Activated naive CD4-positive, alpha-beta T cell treated with anti-CD3 and anti-CD28 coated beads, Interleukin-2, amount 50 U/mL, for 24 hours (primary cell): Measurements from ENCODE around the gene CATSPERB.
"Not testable (repeated sequence)": the region's sequence is repeated elsewhere in the genome, so short reads cannot be mapped to it uniquely, and the experiment has no call there.

ENCODE experiments used
- H3K27ac Mint-ChIP-seq: one replicate; pipeline ENCODE4 v1.8.0; 2021; ENCODE audit warnings: mild to moderate bottlenecking, mixed read lengths
- H3K27me3 Mint-ChIP-seq: one replicate; pipeline ENCODE4 v1.8.0; 2021; ENCODE audit warnings: mixed read lengths
- H3K36me3 Mint-ChIP-seq: one replicate; pipeline ENCODE4 v1.8.0; 2021; ENCODE audit warnings: mixed read lengths
- H3K4me1 Mint-ChIP-seq: one replicate; pipeline ENCODE4 v1.8.0; 2021; ENCODE audit warnings: mixed read lengths
- H3K4me3 Mint-ChIP-seq: one replicate; pipeline ENCODE4 v1.8.0; 2021; ENCODE audit warnings: mild to moderate bottlenecking, mixed read lengths
- H3K9me3 Mint-ChIP-seq: one replicate; pipeline ENCODE4 v1.8.0; 2021; ENCODE audit warnings: mixed read lengths

The CATSPERB gene

GRCh38 chr14:91745344-91745743, 13.5 kb upstream of the CATSPERB start:
- H3K9me3 Mint-ChIP-seq: no peaks in the 10 kb centered on the region
- H3K4me3 Mint-ChIP-seq: no peak overlapping the region
- no peaks in the 10 kb centered on the region for H3K4me1 Mint-ChIP-seq
- H3K36me3 Mint-ChIP-seq: peaks cover 4% of the 10 kb centered on the region
- H3K27ac Mint-ChIP-seq: no peak overlapping the region
- no peaks in the 10 kb centered on the region for H3K27me3 Mint-ChIP-seq

GRCh38 chr14:91744068-91744480, 12.2 kb upstream of the CATSPERB start:
- no peaks in the 10 kb centered on the region for H3K4me1 Mint-ChIP-seq
- peaks cover 7% of the 10 kb centered on the region for H3K36me3 Mint-ChIP-seq
- no peak overlapping the region for H3K27ac Mint-ChIP-seq
- no peaks in the 10 kb centered on the region for H3K27me3 Mint-ChIP-seq
- peaks cover 5% of the 10 kb centered on the region for H3K9me3 Mint-ChIP-seq
- H3K4me3 Mint-ChIP-seq: no peak overlapping the region

DNA sequence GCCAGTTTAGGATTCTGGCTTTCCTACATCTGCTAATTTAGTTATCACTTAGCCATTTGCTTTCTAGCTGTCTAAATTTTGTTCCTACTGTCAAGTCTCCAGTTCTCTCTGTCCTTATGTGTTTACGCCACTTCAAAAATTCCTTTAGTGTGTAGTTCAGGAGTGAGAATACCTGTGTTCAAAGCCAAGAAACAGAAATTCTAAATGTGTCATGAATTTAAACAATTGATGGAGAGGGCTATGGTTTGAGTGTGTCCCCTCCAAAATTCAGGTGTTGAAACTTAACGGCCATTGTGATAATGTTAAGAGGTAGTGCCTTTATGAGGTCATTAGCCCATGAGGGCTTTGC, 11.4 kb upstream of the CATSPERB start:
- Mint-ChIP-seq H3K27ac (no peak overlapping the region), H3K27me3 (no peaks in the 10 kb centered on the region), H3K4me1 (no peaks in the 10 kb centered on the region), H3K4me3 (no peak overlapping the region), H3K9me3 (peaks cover 5% of the 10 kb centered on the region), H3K36me3 (peaks cover 5% of the 10 kb centered on the region)

GRCh38 chr14:91742621-91743304, 10.9 kb upstream of the CATSPERB start:
- no peak overlapping the region for H3K27ac Mint-ChIP-seq
- H3K4me3 Mint-ChIP-seq: no peak overlapping the region
- no peaks in the 10 kb centered on the region for H3K27me3 Mint-ChIP-seq
- peaks cover 8% of the 10 kb centered on the region for H3K36me3 Mint-ChIP-seq
- peaks cover 5% of the 10 kb centered on the region for H3K9me3 Mint-ChIP-seq
- H3K4me1 Mint-ChIP-seq: no peaks in the 10 kb centered on the region

GRCh38 chr14:91739867-91740266, 8.0 kb upstream of the CATSPERB start:
- not testable (repeated sequence) for H3K4me1 Mint-ChIP-seq, H3K27me3 Mint-ChIP-seq, H3K4me3 Mint-ChIP-seq, H3K9me3 Mint-ChIP-seq, H3K27ac Mint-ChIP-seq
- H3K36me3 Mint-ChIP-seq: peaks cover 14% of the 10 kb centered on the region

DNA sequence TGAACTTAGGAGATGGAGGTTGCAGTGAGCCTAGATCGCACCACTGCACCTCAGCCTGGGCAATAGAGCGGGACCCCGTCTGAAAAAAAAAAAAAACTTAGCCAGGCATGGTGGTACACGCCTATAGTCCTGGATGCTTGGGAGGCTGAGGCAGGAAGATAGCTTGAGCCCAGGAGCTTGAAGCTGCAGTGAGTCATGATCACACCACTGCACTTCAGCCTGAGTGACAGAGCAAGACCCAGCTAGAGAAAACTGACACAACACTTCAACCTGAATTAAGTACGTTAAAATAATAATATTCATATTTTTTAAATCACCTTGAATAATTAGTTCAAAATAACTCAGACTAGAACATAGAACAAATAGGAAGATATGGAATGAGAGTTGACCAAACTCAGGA, 5.7 kb upstream of the CATSPERB start:
- Mint-ChIP-seq H3K36me3 (peaks cover 14% of the 10 kb centered on the region), H3K4me1 (peaks cover 7% of the 10 kb centered on the region), H3K9me3 (peaks cover 5% of the 10 kb centered on the region), H3K27me3 (no peaks in the 10 kb centered on the region), H3K27ac (no peak overlapping the region), H3K4me3 (no peak overlapping the region)

DNA sequence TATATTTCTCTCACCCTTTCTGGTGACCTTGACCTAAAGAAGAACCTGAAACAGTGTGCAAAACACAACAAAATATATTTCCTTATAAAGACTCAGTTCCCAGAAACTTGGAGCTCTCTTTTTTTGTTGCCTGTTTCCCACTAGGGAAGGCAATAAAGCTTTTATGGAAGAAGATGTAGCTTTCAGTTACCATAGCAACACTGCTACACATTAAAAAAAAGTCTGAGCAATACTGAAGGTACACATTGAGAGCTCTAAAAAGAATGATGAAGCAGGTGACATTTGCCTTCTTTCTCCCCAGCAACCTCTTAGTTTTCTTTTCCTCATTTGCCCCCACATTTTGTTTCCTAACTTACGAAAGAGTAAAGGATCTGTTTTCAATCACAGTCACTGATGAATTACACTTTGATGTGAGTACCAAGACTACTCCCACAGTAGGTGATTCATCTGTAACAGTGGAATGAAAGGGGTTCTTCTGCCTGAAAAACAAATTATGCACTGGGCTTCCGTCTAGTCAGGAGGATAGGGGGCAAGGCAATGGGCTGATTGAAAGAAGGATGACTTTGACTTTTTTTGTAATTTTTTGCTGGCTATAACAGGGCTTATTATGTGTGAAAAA, 1.1 kb upstream of the CATSPERB start:
- Mint-ChIP-seq H3K36me3 (peaks cover 7% of the 10 kb centered on the region), H3K4me1 (peaks cover 7% of the 10 kb centered on the region), H3K27me3 (no peaks in the 10 kb centered on the region), H3K4me3 (no peak overlapping the region), H3K9me3 (no peaks in the 10 kb centered on the region), H3K27ac (no peak overlapping the region)

- no peaks in the 10 kb centered on the region for H3K9me3 Mint-ChIP-seq
- H3K27ac Mint-ChIP-seq: no peak overlapping the region
- H3K36me3 Mint-ChIP-seq: peaks cover 6% of the 10 kb centered on the region
- H3K27me3 Mint-ChIP-seq: no peaks in the 10 kb centered on the region
- H3K4me3 Mint-ChIP-seq: no peak overlapping the region
- peaks cover 7% of the 10 kb centered on the region for H3K4me1 Mint-ChIP-seq
These were observed 553 bp upstream of the CATSPERB start for GRCh38 chr14:91732439-91732838.

DNA sequence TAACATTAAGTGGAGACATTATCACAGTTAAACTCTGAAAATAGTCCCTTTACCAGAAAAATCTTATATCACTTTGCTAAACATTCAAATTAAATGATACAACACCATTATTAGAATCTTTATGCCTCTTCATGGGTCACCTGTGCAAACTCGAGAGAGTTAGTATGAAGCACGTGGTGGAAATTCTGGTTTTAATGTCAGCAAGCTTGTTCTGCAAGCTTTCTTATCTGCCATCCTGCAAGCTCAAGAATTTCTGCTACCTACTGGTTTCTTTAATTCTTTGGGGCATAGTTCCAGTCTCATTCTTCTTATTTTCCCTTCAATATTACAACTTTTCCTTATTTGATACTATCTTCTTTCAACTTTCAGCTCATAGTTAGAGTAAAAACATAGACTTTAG, 868 bp downstream of the CATSPERB start:
- H3K9me3 Mint-ChIP-seq: no peaks in the 10 kb centered on the region
- H3K36me3 Mint-ChIP-seq: peaks cover 3% of the 10 kb centered on the region
- no peak overlapping the region for H3K27ac Mint-ChIP-seq
- peaks cover 7% of the 10 kb centered on the region for H3K4me1 Mint-ChIP-seq
- no peaks in the 10 kb centered on the region for H3K27me3 Mint-ChIP-seq
- H3K4me3 Mint-ChIP-seq: no peak overlapping the region

DNA sequence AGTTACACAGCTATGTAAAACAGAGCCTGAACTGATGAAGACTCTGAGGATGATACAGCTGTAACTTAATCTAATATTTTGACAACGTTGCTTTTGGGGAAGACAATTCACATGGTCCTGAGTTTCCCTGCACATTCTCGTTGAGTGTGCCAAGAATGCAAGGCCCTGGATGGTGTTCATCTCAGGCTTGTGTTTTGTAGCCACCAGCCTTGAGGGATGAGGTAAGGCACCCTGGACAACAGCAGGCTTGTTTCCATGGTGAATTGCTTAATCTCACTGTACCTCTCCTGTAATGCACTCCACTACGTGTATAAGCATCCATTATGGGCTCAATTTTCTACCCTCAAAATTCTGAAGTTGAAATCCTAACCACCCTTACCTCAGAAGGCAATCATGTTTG, 2.1 kb downstream of the CATSPERB start:
- H3K4me1 Mint-ChIP-seq: peaks cover 7% of the 10 kb centered on the region
- no peak overlapping the region for H3K4me3 Mint-ChIP-seq
- no peaks in the 10 kb centered on the region for H3K27me3 Mint-ChIP-seq
- H3K36me3 Mint-ChIP-seq: no peaks in the 10 kb centered on the region
- H3K27ac Mint-ChIP-seq: no peak overlapping the region
- no peaks in the 10 kb centered on the region for H3K9me3 Mint-ChIP-seq

DNA sequence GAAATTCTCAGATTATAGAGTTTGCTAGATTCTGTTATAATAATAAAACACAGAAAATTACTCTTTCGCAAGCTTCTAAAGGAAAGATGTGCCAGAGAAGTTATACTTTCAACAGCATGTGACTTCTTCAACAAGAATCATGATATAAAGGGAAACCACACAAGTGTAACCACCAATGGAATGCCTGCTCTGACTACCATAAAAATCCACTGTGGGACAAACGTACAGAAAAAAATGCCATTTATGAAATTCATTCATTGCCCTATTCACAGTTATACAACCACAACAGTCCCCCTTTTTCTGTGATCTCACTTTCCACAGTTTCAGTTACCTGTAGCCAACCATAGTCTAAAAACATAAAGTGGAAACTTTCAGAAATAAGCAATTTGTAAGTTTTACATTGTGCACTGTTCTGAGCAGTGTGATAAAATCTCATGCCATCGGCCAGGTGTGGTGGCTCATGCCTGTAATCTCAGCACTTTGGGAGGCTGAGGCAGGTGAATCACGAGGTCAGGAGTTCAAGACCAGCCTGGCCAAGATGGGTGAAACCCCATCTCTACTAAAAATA, 3.2 kb downstream of the CATSPERB start:
- no peak overlapping the region for H3K4me3 Mint-ChIP-seq
- no peaks in the 10 kb centered on the region for H3K27me3 Mint-ChIP-seq
- no peaks in the 10 kb centered on the region for H3K9me3 Mint-ChIP-seq
- no peaks in the 10 kb centered on the region for H3K36me3 Mint-ChIP-seq
- no peak overlapping the region for H3K27ac Mint-ChIP-seq
- peaks cover 7% of the 10 kb centered on the region for H3K4me1 Mint-ChIP-seq

DNA sequence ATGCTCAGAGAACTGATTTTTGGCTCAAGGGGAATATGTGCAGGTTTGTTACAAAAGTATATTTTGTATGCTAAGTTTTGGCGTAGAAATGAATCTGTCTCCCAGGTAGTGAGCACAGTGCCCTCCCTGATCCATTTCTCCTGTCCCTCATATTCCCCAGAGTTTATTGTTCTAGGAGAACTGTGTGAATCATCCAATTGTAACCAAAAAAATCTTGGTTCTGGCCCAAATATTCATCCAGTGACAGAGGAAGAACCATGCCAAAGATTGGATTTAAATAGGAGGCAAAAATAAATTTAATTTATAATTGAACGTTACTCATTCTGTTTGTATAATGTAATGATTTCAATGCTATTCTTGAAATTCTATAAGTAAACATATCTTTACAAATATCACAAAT, 4.8 kb downstream of the CATSPERB start:
- Mint-ChIP-seq H3K4me1 (no peaks in the 10 kb centered on the region), H3K36me3 (no peaks in the 10 kb centered on the region), H3K27me3 (no peaks in the 10 kb centered on the region), H3K9me3 (no peaks in the 10 kb centered on the region), H3K27ac (no peak overlapping the region), H3K4me3 (no peak overlapping the region)

GRCh38 chr14:91723501-91723900, 8.4 kb downstream of the CATSPERB start:
- H3K36me3 Mint-ChIP-seq: no peaks in the 10 kb centered on the region
- H3K4me1 Mint-ChIP-seq: peaks cover 7% of the 10 kb centered on the region
- no peak overlapping the region for H3K4me3 Mint-ChIP-seq
- no peak overlapping the region for H3K27ac Mint-ChIP-seq
- no peaks in the 10 kb centered on the region for H3K27me3 Mint-ChIP-seq
- no peaks in the 10 kb centered on the region for H3K9me3 Mint-ChIP-seq

GRCh38 chr14:91722386-91722785, 9.5 kb downstream of the CATSPERB start:
- no peaks in the 10 kb centered on the region for H3K9me3 Mint-ChIP-seq
- no peaks in the 10 kb centered on the region for H3K27me3 Mint-ChIP-seq
- H3K27ac Mint-ChIP-seq: no peak overlapping the region
- peaks cover 7% of the 10 kb centered on the region for H3K4me1 Mint-ChIP-seq
- no peaks in the 10 kb centered on the region for H3K36me3 Mint-ChIP-seq
- H3K4me3 Mint-ChIP-seq: no peak overlapping the region

DNA sequence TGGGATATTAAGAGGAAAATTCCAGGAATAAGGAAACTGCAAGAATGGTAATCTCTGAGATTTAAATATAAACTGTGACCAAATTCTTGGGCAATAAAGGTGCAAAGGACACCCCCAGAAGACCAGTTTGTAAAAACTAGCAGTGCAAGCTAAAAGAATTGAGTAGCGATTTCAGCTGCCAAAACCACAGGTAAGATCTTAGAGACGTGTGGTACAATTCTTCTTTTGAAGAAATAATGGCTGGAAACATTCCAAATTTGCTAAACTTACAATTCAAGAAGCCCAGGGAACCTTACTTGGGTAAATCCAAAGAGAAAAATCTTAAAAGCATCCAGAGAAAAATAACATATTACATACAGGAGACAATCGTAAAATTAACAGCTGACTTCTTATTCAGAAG, 12.0 kb downstream of the CATSPERB start:
- H3K4me1 Mint-ChIP-seq: peaks cover 8% of the 10 kb centered on the region
- no peaks in the 10 kb centered on the region for H3K36me3 Mint-ChIP-seq
- no peaks in the 10 kb centered on the region for H3K27me3 Mint-ChIP-seq

GRCh38 chr14:91716999-91717398, 14.9 kb downstream of the CATSPERB start:
- Mint-ChIP-seq H3K36me3 (no peaks in the 10 kb centered on the region), H3K4me1 (peaks cover 11% of the 10 kb centered on the region), H3K27me3 (no peaks in the 10 kb centered on the region), H3K27ac (no peak overlapping the region), H3K4me3 (no peak overlapping the region), H3K9me3 (no peaks in the 10 kb centered on the region)

More for the DNA sequence above, 12.0 kb downstream of the CATSPERB start:
- Mint-ChIP-seq H3K9me3 (no peaks in the 10 kb centered on the region), H3K27ac (no peak overlapping the region), H3K4me3 (no peak overlapping the region)
